Measurements from ENCODE around the gene MORN1. TPM values are rescaled to one million over a fixed set of nuclear protein-coding genes. Genes with fewer than 3 reads are reported as not detected.
"Not testable (repeated sequence)": the region's sequence is repeated elsewhere in the genome, so short reads cannot be mapped to it uniquely, and the experiment has no call there.

MORN1 gene
- 10.9 and 12.7 TPM in 2 replicates for total RNA-seq
- long read RNA-seq, partial matches to known transcripts: 2 of 6 reads
- long read RNA-seq, other reads (novel, unspliced or antisense): 3 of 6 reads

DNA sequence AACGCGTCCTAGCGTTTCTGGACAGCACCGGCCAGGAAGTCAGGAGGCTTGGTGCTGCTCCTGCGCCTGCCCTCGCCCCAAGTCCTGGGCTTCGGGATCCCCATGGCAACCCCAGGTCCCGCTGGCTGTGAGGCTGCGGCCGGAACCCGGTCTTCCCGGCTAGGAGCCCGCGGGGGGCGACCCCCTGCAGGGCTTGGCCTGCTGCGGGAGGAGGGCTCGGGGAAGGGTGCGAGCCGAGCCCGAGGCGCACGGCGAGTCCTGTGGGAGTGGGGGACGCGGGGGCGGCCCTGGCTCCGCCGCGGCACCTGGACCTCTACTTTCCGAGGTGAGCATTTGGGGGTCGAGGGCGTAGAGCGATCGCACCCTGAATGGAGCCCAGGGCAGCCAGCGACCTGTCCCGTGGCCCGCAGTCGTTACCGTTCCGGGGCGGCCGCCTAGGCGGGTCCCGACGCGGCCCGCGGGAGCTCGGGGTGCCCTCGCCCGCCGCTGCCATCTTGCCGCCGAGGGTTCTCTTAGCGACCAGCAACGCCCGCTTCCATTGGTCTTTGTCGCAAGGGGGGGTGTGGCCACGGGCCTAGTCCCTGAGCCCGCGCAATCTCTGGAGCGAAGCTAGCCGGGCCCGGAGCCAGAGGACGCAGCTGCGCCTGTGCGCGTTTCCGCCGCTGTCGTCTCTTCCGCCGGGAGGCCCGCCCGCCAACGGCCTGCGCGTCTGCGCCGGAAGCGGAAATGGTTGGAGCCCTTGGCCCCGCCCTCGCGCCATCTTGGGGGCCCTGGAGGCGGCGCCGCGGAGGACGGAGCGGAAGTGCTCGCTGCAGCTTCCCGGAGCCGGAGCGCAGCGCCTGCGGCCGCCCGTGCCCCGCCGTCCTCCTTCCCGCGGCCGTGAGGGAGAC is at the start of gene MORN1, which contains the start of gene RER1:
TSS of gene MORN1 (minus strand) at position 514 of the 890 bp plus-strand sequence. CDS start at position 493, 21 bp downstream.
TSS of gene RER1 (plus strand) at position 801 of the 890 bp plus-strand sequence. CDS start 3,950 bp downstream, outside the sequence.
- TF ChIP-seq, protein P1, sequence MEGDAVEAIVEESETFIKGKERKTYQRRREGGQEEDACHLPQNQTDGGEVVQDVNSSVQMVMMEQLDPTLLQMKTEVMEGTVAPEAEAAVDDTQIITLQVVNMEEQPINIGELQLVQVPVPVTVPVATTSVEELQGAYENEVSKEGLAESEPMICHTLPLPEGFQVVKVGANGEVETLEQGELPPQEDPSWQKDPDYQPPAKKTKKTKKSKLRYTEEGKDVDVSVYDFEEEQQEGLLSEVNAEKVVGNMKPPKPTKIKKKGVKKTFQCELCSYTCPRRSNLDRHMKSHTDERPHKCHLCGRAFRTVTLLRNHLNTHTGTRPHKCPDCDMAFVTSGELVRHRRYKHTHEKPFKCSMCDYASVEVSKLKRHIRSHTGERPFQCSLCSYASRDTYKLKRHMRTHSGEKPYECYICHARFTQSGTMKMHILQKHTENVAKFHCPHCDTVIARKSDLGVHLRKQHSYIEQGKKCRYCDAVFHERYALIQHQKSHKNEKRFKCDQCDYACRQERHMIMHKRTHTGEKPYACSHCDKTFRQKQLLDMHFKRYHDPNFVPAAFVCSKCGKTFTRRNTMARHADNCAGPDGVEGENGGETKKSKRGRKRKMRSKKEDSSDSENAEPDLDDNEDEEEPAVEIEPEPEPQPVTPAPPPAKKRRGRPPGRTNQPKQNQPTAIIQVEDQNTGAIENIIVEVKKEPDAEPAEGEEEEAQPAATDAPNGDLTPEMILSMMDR (IDR thresholded peaks at IDR 0.05): no peak
- Mint-ChIP-seq H3K4me1 (ENCODE audit: unreplicated experiment) (peaks cover 31% of the 10 kb centered on the region), H3K4me3 (ENCODE audit: unreplicated experiment) (peak within 1 kb of the TSS; percentile 82), H3K27me3 (ENCODE audit: unreplicated experiment) (no peaks in the 10 kb centered on the region), H3K36me3 (ENCODE audit: unreplicated experiment) (peaks cover 4% of the 10 kb centered on the region), H3K9me3 (ENCODE audit: unreplicated experiment) (no peaks in the 10 kb centered on the region), H3K27ac (ENCODE audit: unreplicated experiment) (peak within 1 kb of the TSS; percentile 62)
- peak; percentile 100 for DNase-seq (ENCODE audit: extremely low spot score, unreplicated experiment)

DNA sequence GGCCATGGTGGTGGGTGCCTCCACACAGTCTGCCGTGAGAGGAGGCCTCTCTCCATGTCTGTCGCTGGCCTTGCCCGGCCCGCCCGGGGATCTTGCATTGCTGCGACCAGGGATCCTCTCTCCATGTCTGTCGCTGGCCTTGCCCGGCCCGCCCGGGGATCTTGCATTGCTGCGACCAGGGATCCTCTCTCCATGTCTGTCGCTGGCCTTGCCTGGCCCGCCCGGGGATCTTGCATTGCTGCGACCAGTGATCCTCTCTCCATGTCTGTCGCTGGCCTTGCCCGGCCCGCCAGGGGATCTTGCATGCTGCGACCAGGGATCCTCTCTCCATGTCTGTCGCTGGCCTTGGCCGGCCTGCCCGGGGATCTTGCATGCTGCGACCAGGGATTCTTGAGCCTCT is 49.0 kb upstream of the MORN1 start:
- not testable (repeated sequence) for H3K27me3 Mint-ChIP-seq (ENCODE audit: unreplicated experiment); H3K9me3 Mint-ChIP-seq (ENCODE audit: unreplicated experiment); H3K27ac Mint-ChIP-seq (ENCODE audit: unreplicated experiment); H3K36me3 Mint-ChIP-seq (ENCODE audit: unreplicated experiment); H3K4me3 Mint-ChIP-seq (ENCODE audit: unreplicated experiment)
- DNase-seq (ENCODE audit: extremely low spot score, unreplicated experiment): peak; percentile 91
- peaks cover 19% of the 10 kb centered on the region for H3K4me1 Mint-ChIP-seq (ENCODE audit: unreplicated experiment)

DNA sequence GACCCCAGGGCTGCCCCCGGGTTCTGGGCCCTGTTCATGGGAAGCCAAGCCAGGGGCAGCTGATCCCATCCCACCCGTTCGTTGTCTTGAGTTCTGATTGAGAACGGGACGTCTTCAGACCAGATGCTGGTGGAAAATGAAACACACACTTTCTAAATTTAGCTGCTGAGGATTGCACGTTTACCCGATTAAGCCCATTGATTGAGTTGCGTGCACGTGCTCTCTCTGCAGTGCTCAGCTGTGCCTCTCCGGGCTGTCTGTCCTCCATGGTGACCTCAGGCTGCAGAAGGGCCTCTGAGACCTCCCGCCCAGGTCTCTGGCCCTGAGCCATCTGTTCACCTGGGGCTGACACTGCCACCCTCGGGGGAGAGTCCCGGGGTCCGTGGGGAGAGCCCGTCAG is 48.0 kb upstream of the MORN1 start:
- Mint-ChIP-seq H3K36me3 (ENCODE audit: unreplicated experiment) (no peaks in the 10 kb centered on the region), H3K27me3 (ENCODE audit: unreplicated experiment) (no peaks in the 10 kb centered on the region), H3K9me3 (ENCODE audit: unreplicated experiment) (no peaks in the 10 kb centered on the region), H3K4me1 (ENCODE audit: unreplicated experiment) (peaks cover 13% of the 10 kb centered on the region), H3K4me3 (ENCODE audit: unreplicated experiment) (no peak overlapping the region), H3K27ac (ENCODE audit: unreplicated experiment) (no peak overlapping the region)
- TF ChIP-seq, protein P1 (IDR thresholded peaks at IDR 0.05): no peak
- no peak for DNase-seq (ENCODE audit: extremely low spot score, unreplicated experiment)

DNA sequence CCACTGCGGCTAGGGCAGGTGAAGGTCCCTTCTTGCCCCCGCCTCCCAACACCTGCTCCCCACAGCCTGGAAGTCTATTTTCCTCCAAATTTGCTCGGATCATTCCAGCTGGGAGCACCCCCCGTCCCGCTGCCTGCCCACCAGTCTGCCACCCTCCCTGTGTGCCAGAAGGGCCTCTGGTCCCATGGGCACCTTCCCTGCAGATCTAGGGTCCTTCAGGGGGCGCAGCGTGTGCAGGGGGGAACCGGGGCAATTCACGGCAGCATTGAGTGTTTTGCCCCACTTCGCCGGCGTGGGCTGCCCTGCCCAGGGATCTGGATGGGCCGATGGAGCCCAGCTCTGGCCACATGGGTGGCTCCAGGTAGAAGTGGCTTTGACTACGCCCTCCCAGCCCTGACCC is 47.3 kb upstream of the MORN1 start:
- no peak for DNase-seq (ENCODE audit: extremely low spot score, unreplicated experiment)
- TF ChIP-seq, protein P1 (IDR thresholded peaks at IDR 0.05): no peak
- no peak overlapping the region for H3K27ac Mint-ChIP-seq (ENCODE audit: unreplicated experiment)
- no peak overlapping the region for H3K4me3 Mint-ChIP-seq (ENCODE audit: unreplicated experiment)
- H3K9me3 Mint-ChIP-seq (ENCODE audit: unreplicated experiment): no peaks in the 10 kb centered on the region
- peaks cover 2% of the 10 kb centered on the region for H3K27me3 Mint-ChIP-seq (ENCODE audit: unreplicated experiment)
- H3K36me3 Mint-ChIP-seq (ENCODE audit: unreplicated experiment): no peaks in the 10 kb centered on the region
- peaks cover 12% of the 10 kb centered on the region for H3K4me1 Mint-ChIP-seq (ENCODE audit: unreplicated experiment)

DNA sequence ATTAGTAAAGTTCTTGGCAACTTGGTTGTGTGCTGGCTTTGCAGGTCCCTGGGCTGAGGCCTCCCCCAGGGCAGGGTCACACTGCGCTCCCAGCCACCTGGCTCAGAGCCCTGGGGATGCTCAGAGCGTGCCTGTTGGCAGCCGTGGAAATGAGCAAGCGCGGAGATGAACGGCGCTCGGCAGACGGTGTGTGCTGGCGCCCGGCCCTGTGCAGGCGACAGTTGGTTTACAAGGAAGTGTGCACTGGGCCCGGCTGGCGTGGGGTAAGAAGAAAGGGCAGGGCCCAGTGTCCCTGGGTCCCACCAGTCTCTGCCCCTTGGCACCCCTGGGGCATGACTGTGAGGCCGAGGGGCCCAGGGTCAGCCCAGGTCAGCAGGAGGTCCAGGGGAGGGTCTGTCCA is 46.7 kb upstream of the MORN1 start:
- H3K4me3 Mint-ChIP-seq (ENCODE audit: unreplicated experiment): no peak overlapping the region
- no peaks in the 10 kb centered on the region for H3K36me3 Mint-ChIP-seq (ENCODE audit: unreplicated experiment)
- H3K27me3 Mint-ChIP-seq (ENCODE audit: unreplicated experiment): peaks cover 6% of the 10 kb centered on the region
- no peak overlapping the region for H3K27ac Mint-ChIP-seq (ENCODE audit: unreplicated experiment)
- no peaks in the 10 kb centered on the region for H3K9me3 Mint-ChIP-seq (ENCODE audit: unreplicated experiment)
- DNase-seq (ENCODE audit: extremely low spot score, unreplicated experiment): no peak
- TF ChIP-seq, protein P1 (IDR thresholded peaks at IDR 0.05): no peak
- peaks cover 12% of the 10 kb centered on the region for H3K4me1 Mint-ChIP-seq (ENCODE audit: unreplicated experiment)
